ENCODE measurements around the gene GAK.
"Not testable (repeated sequence)": the region's sequence is repeated elsewhere in the genome, so short reads cannot be mapped to it uniquely, and the experiment has no call there.

Gene GAK

GRCh38 chr4:825971-826330 is 106.2 kb downstream of the GAK start, which contains the start of gene CPLX1:
Gene CPLX1, minus strand, starts transcription at chr4:826129. Its CDS starts 1,607 bp downstream, at chr4:824522.
- DNase-seq: peak; percentile 16

- DNase-seq: peak; percentile 14
Observed at GRCh38 chr4:825063-825970, 106.8 kb downstream of the GAK start.

- no peak for DNase-seq
Observed at GRCh38 chr4:824461-825062, 107.6 kb downstream of the GAK start.

- DNase-seq: no peak
Observed at GRCh38 chr4:823761-824460, 108.2 kb downstream of the GAK start.

GRCh38 chr4:823176-823760 is 108.8 kb downstream of the GAK start:
- no peak for DNase-seq

GRCh38 chr4:822361-823175 is 109.5 kb downstream of the GAK start:
- DNase-seq: no peak

GRCh38 chr4:821631-822030 is 110.5 kb downstream of the GAK start:
- DNase-seq: no peak

- no peak for DNase-seq
Observed at GRCh38 chr4:821181-821591, 110.9 kb downstream of the GAK start.

GRCh38 chr4:820230-821172 is 111.6 kb downstream of the GAK start:
- no peak for DNase-seq

GRCh38 chr4:819401-820229 is 112.5 kb downstream of the GAK start:
- no peak for DNase-seq

GRCh38 chr4:818106-818921 is 113.8 kb downstream of the GAK start:
- DNase-seq: no peak

- no peak for DNase-seq
Observed at GRCh38 chr4:815464-816146, 116.5 kb downstream of the GAK start.

- no peak for DNase-seq
Observed at GRCh38 chr4:814312-814850, 117.7 kb downstream of the GAK start.

- DNase-seq: no peak
Observed at GRCh38 chr4:813900-814299, 118.2 kb downstream of the GAK start.

GRCh38 chr4:808860-809570 is 123.1 kb downstream of the GAK start:
- DNase-seq: no peak

- DNase-seq: no peak
Observed at GRCh38 chr4:807792-808191, 124.3 kb downstream of the GAK start.

GRCh38 chr4:806979-807378 is 125.1 kb downstream of the GAK start:
- not testable (repeated sequence) for DNase-seq

- DNase-seq: no peak
Observed at GRCh38 chr4:804804-805203, 127.3 kb downstream of the GAK start.
